Measurements from ENCODE around the gene NAALADL2. TPM values are rescaled to one million over a fixed set of nuclear protein-coding genes. Genes with fewer than 3 reads are reported as not detected.

The NAALADL2 gene
- total RNA-seq, 1 experiment from 2014 or later = 1.6 TPM

GRCh38 chr3:175535351-175535750 is 676.2 kb downstream of the NAALADL2 start:
- H3K9me3 ChIP-seq (ENCODE audit: control insufficient read depth, low read depth, low read length) = no peaks in the 10 kb centered on the region
- Mint-ChIP-seq H3K27ac (no peak overlapping the region), H3K36me3 (ENCODE audit: insufficient read depth in 1 of 3, low read depth in 3 of 3) (peaks cover 0 to 5% (median under 1%) of the 10 kb centered on the region in 3 experiments; a peak in 3 of 7 replicates), H3K4me1 (peaks cover 11 to 16% of the 10 kb centered on the region in 2 experiments), H3K9me3 (no peaks in the 10 kb centered on the region; a peak in 1 of 5 replicates), H3K27me3 (ENCODE audit: low read depth) (no peaks in the 10 kb centered on the region), H3K4me3 (no peak overlapping the region)
- no peak overlapping the region for H4K5ac ChIP-seq (ENCODE audit: insufficient read length, low read depth, low read length)
- H3T11ph ChIP-seq (ENCODE audit: low read length) = no peak overlapping the region
- H3K4me2 ChIP-seq (ENCODE audit: insufficient read depth, insufficient read length, low read length) = no peak overlapping the region
- H3K79me1 ChIP-seq (ENCODE audit: insufficient read depth, low read depth, low read length, poor library complexity, severe bottlenecking) = no peaks in the 10 kb centered on the region
- H3K18ac ChIP-seq (ENCODE audit: insufficient read length, low read depth, low read length) = no peak overlapping the region
- H3K4me1 ChIP-seq (ENCODE audit: insufficient read depth, low read length) = peaks cover 3% of the 10 kb centered on the region; the same call in 1 of the 2 replicates
- no peak overlapping the region for H2AFZ ChIP-seq (ENCODE audit: low read length)
- no CpG with 5 or more reads among the region's 2 CpGs for WGBS (ENCODE audit: extremely low coverage, insufficient read length, low lambda C conversion rate)
- H4K20me1 ChIP-seq (ENCODE audit: control insufficient read depth, insufficient read depth, insufficient read length) = no peaks in the 10 kb centered on the region
- no peak overlapping the region for H3K27ac ChIP-seq (ENCODE audit: insufficient read length, low read depth, low read length)
- no peaks in the 10 kb centered on the region for H3K23me2 ChIP-seq (ENCODE audit: insufficient read length, low read depth, low read length, poor library complexity, severe bottlenecking)
- H2BK15ac ChIP-seq (ENCODE audit: low read depth, low read length) = no peak overlapping the region
- H4K91ac ChIP-seq (ENCODE audit: insufficient read length, low read depth, low read length) = no peak overlapping the region
- no peak overlapping the region for H3K4ac ChIP-seq (ENCODE audit: low read depth, low read length)
- H2BK5ac ChIP-seq (ENCODE audit: insufficient read length, low read length) = no peak overlapping the region
- no peak overlapping the region for H2BK20ac ChIP-seq (ENCODE audit: low read depth, low read length, poor library complexity, severe bottlenecking)
- no peak for DNase-seq
- no peaks in the 10 kb centered on the region for H3K27me3 ChIP-seq (ENCODE audit: insufficient read depth, low read length)
- no peaks in the 10 kb centered on the region for H3K79me2 ChIP-seq (ENCODE audit: insufficient read depth, low read length)
- no peak overlapping the region for H2AK5ac ChIP-seq (ENCODE audit: insufficient read length, low read length)
- no peak overlapping the region for H3K23ac ChIP-seq (ENCODE audit: insufficient read length, low read depth, low read length)
- no peak overlapping the region for H2BK12ac ChIP-seq (ENCODE audit: insufficient read length, low read depth, low read length)
- H3K9ac ChIP-seq (ENCODE audit: extremely low read depth, insufficient read length, low read length) = no peak overlapping the region
- no peak overlapping the region for H3K14ac ChIP-seq (ENCODE audit: insufficient read depth, low read length)
- no peak overlapping the region for H2BK120ac ChIP-seq (ENCODE audit: low read depth, low read length, poor library complexity, severe bottlenecking)
- no peak overlapping the region for H4K8ac ChIP-seq (replicated peaks; ENCODE audit: insufficient read length, low read depth, low read length)
- H3K56ac ChIP-seq (ENCODE audit: insufficient read length, low read depth, low read length) = no peak overlapping the region
- no peak for TF ChIP-seq CTCF (conservative IDR thresholded peaks at IDR 0.05)

Measured in H9 (cell line).